B cell (primary cell): ENCODE results near the gene LACTB. TPM values are rescaled to one million over a fixed set of nuclear protein-coding genes. Genes with fewer than 3 reads are reported as not detected.

Experiments
- ATAC-seq: fragments of 200-7000 bp; cut with Tn5 transposase; one replicate; pipeline ENCODE4 v1.10.0; 2021; ENCODE audit warnings: low read depth, mild to moderate bottlenecking, moderate number of reproducible peaks, moderate library complexity
- CTCF ChIA-PET: fragments of 350-600 bp; sonication (Branson Sonifier 250); formaldehyde crosslinking; loops from one replicate; lab custom pipeline; 2021; ENCODE audit warnings: antibody characterized with exemption, inconsistent platforms; lab: Charles Lee
- POLR2A ChIA-PET: fragments of 350-600 bp; sonication (Branson Sonifier 250); formaldehyde crosslinking; loops from one replicate; lab custom pipeline; 2021; ENCODE audit warnings: antibody characterized with exemption; lab: Charles Lee
- DNase-seq: peaks from one replicate; pipeline ENCODE4 v3.0.0; 2013
- H2AFZ ChIP-seq: 2 replicates; pipeline ENCODE4 v1.6.1; 2012; ENCODE audit warnings: mild to moderate bottlenecking, low read depth, low read length; ENCODE audit not compliant: insufficient read depth, poor library complexity, severe bottlenecking
- H3K27ac ChIP-seq, 2 donors: 1 replicate in 1 of 2; 2 replicates in 1 of 2; pipeline ENCODE4 v1.5.1; 2012 to 2013; ENCODE audit warnings: low read length in 2 of 2, mild to moderate bottlenecking in 2 of 2, moderate library complexity in 1 of 2
- H3K27me3 ChIP-seq, 4 experiments: fragments of 200-600 bp in 1 of 4; sonication (generic) in 1 of 4; replicated peaks in 1 of 4; 1 replicate in 2 of 4; 2 replicates in 2 of 4; pipeline versions ENCODE4 v1.6.1 to v1.7.0; 2013 to 2016; ENCODE audit warnings: low read length in 3 of 4, mild to moderate bottlenecking in 2 of 4, mixed read lengths in 1 of 4, moderate library complexity in 1 of 4; ENCODE audit not compliant: insufficient read depth in 4 of 4, control insufficient read depth in 3 of 4; ENCODE audit errors: control extremely low read depth in 1 of 4
- H3K36me3 ChIP-seq, 2 experiments: replicated peaks in 1 of 2; 1 replicate in 1 of 2; 2 replicates in 1 of 2; pipeline versions ENCODE4 v1.6.1 to v1.7.1; 2013; ENCODE audit warnings: low read length in 1 of 2; ENCODE audit not compliant: insufficient read depth in 2 of 2, control insufficient read depth in 1 of 2; ENCODE audit errors: control extremely low read depth in 1 of 2, extremely low read depth in 1 of 2
- H3K4me1 ChIP-seq, 2 donors: fragments of 200-600 bp in 1 of 2; sonication (generic) in 1 of 2; 1 replicate in 1 of 2; 2 replicates in 1 of 2; pipeline versions ENCODE4 v1.5.1 to v1.6.1; 2013 to 2017; ENCODE audit warnings: low read length in 2 of 2; ENCODE audit not compliant: control insufficient read depth in 2 of 2, insufficient read depth in 2 of 2
- H3K4me2 ChIP-seq: replicated peaks from 2 replicates; pipeline ENCODE3; 2012; ENCODE audit warnings: mild to moderate bottlenecking, low read depth, low read length; ENCODE audit not compliant: poor library complexity, severe bottlenecking
- H3K4me3 ChIP-seq, 5 experiments: fragments of 200-600 bp in 1 of 5; sonication (generic) in 1 of 5; 1 replicate in 3 of 5; 2 replicates in 2 of 5; pipeline versions ENCODE4 v1.5.1 to v1.7.0; 2011 to 2016; ENCODE audit warnings: low read length in 4 of 5, mild to moderate bottlenecking in 4 of 5, low read depth in 2 of 5, control low read depth in 1 of 5, moderate library complexity in 1 of 5; ENCODE audit not compliant: insufficient read depth in 1 of 5; ENCODE audit errors: control extremely low read depth in 1 of 5, extremely low read depth in 1 of 5
- H3K79me2 ChIP-seq: fragments of 200-600 bp; sonication (generic); one replicate; pipeline ENCODE4 v1.6.0; 2016; ENCODE audit warnings: low read length; ENCODE audit not compliant: control insufficient read depth, insufficient read depth
- H3K9ac ChIP-seq: fragments of 200-600 bp; sonication (generic); 2 replicates; pipeline ENCODE4 v1.6.1; 2017; ENCODE audit warnings: mild to moderate bottlenecking, low read length, moderate library complexity
- H3K9me3 ChIP-seq, 3 donors: one replicate each; pipeline versions ENCODE4 v1.6.1 to v1.7.1; 2013; ENCODE audit warnings: low read length in 2 of 3; ENCODE audit not compliant: control insufficient read depth in 2 of 3, insufficient read depth in 1 of 3; ENCODE audit errors: control extremely low read depth in 1 of 3
- H4K20me1 ChIP-seq: 2 replicates; pipeline ENCODE4 v1.6.0; 2012; ENCODE audit warnings: mild to moderate bottlenecking, low read length; ENCODE audit not compliant: insufficient read depth, control insufficient read depth, poor library complexity, severe bottlenecking
- H3K27ac Mint-ChIP-seq: one replicate; pipeline ENCODE4 v1.8.0; 2021; ENCODE audit warnings: mixed read lengths
- H3K27me3 Mint-ChIP-seq: one replicate; pipeline ENCODE4 v1.8.0; 2021; ENCODE audit warnings: mixed read lengths
- H3K4me1 Mint-ChIP-seq: one replicate; pipeline ENCODE4 v1.8.0; 2021; ENCODE audit warnings: mixed read lengths
- H3K4me3 Mint-ChIP-seq: one replicate; pipeline ENCODE4 v1.8.0; 2021; ENCODE audit warnings: mixed read lengths
- H3K9me3 Mint-ChIP-seq: one replicate; pipeline ENCODE4 v1.8.0; 2022; ENCODE audit warnings: mixed read lengths; ENCODE audit not compliant: insufficient read depth
- EZH2 ChIP-seq: IDR thresholded peaks from 2 replicates; pipeline ENCODE4 v1.6.1; 2012; ENCODE audit warnings: borderline replicate concordance, low read depth, mild to moderate bottlenecking, moderate library complexity, low read length; ENCODE audit not compliant: insufficient read depth, poor library complexity, severe bottlenecking
- WGBS: methylation state at CpG from one replicate; pipeline ENCODE4 v1.1.5; 2013; ENCODE audit warnings: missing lambda C conversion rate; ENCODE audit not compliant: insufficient coverage; 5-methylcytosine and 5-hydroxymethylcytosine counted together
- intact Hi-C: fragments of 100-400 bp; cut with micrococcal nuclease; formaldehyde crosslinking; loops from one replicate; pipeline ENCODE4 v1.10.0; 2022
- polyA plus RNA-seq: library from polyadenylated mRNA; depleted of rRNA; stranded (reverse); fragments of >200 nt; gene quantifications from 2 replicates; pipeline ENCODE4 v1.2.3, GENCODE V29; 2012
- total RNA-seq, 2 donors: library from RNA; stranded (reverse); fragments of 120-200 nt in 1 of 2; gene quantifications; 1 replicate in 1 of 2; 2 replicates in 1 of 2; pipeline versions ENCODE4 v1.2.3 to v1.2.4, GENCODE V29; 2013 to 2022
- TF ChIP-seq, protein P1 (sequence below): fragments of 200-600 bp; IDR thresholded peaks from one replicate; pipeline ENCODE4 v1.8.0; 2022; ENCODE audit warnings: antibody characterized with exemption, mild to moderate bottlenecking

Gene LACTB
- total and polyA plus RNA-seq, 2 donors (not counting 1 experiment from before 2014, with no cell fraction given) = 5.0 to 20.0 TPM

GRCh38 chr15:63157118-63157843, 35.6 kb downstream of the LACTB start, which contains the start of gene RPS27L:
RPS27L (minus strand) TSS chr15:63157477; CDS start chr15:63157405, 72 bp downstream.
- H3K27me3 Mint-ChIP-seq = no peaks in the 10 kb centered on the region
- Histone ChIP-seq H3K4me1 (peaks cover 14 to 17% of the 10 kb centered on the region in 2 donors), H3K4me2 (peak within 1 kb of the TSS; percentile 75), H3K27ac (peak within 1 kb of the TSS; percentile 68 to 81), H3K9ac (peak within 1 kb of the TSS; percentile 82), H3K79me2 (peaks cover 26% of the 10 kb centered on the region), H3K4me3 (peak within 1 kb of the TSS; percentile 83 to 95 (median 88)), H4K20me1 (no peaks in the 10 kb centered on the region), H2AFZ (peak within 1 kb of the TSS; percentile 79), H3K27me3 (no peaks in the 10 kb centered on the region), H3K9me3 (no peaks in the 10 kb centered on the region), H3K36me3 (peaks cover 4 to 16% of the 10 kb centered on the region in 2 experiments)
- H3K4me3 Mint-ChIP-seq = peak within 1 kb of the TSS; percentile 96
- peak within 1 kb of the TSS; percentile 99 for H3K27ac Mint-ChIP-seq
- TF ChIP-seq, protein P1, sequence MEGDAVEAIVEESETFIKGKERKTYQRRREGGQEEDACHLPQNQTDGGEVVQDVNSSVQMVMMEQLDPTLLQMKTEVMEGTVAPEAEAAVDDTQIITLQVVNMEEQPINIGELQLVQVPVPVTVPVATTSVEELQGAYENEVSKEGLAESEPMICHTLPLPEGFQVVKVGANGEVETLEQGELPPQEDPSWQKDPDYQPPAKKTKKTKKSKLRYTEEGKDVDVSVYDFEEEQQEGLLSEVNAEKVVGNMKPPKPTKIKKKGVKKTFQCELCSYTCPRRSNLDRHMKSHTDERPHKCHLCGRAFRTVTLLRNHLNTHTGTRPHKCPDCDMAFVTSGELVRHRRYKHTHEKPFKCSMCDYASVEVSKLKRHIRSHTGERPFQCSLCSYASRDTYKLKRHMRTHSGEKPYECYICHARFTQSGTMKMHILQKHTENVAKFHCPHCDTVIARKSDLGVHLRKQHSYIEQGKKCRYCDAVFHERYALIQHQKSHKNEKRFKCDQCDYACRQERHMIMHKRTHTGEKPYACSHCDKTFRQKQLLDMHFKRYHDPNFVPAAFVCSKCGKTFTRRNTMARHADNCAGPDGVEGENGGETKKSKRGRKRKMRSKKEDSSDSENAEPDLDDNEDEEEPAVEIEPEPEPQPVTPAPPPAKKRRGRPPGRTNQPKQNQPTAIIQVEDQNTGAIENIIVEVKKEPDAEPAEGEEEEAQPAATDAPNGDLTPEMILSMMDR = no peak
- no peak for TF ChIP-seq EZH2
- WGBS = under 1% methylated on average over 50 of the region's 60 CpGs
- ATAC-seq (peak; percentile 96), DNase-seq (peak; percentile 90)
- no peaks in the 10 kb centered on the region for H3K9me3 Mint-ChIP-seq
- ChIA-PET POLR2A (interaction anchor here (0.6 to 1.8 kb wide), 6 partner anchors 14 to 911 kb away, joined by 3 to 13 read pairs (median 5); partner anchors contain the start of gene RAB8B), CTCF (interaction anchor here (0.6 to 1.9 kb wide), 7 partner anchors 46 to 245 kb away, joined by 3 to 5 read pairs (median 4); no protein-coding TSS in a partner anchor)
- intact Hi-C loops = loop anchor here (1.0 to 5.0 kb wide), 5 partner anchors 32 to 120 kb away; partner anchors contain the start of genes APH1B and RAB8B
- H3K4me1 Mint-ChIP-seq = peaks cover 28% of the 10 kb centered on the region
